K562 (cell line): ENCODE data around the gene CSRNP2. TPM values are rescaled to one million over a fixed set of nuclear protein-coding genes. Genes with fewer than 3 reads are reported as not detected.

Experiments
- FUS ChIP-seq: fragments of 200-400 bp; formaldehyde crosslinking; optimal IDR thresholded peaks from 2 replicates; pipeline ENCODE3; 2017; ENCODE audit warnings: low read depth, low read length
- JUN ChIP-seq, 2 experiments: sonication (generic) in 1 of 2; formaldehyde crosslinking in 1 of 2; IDR thresholded peaks; 2 replicates each; pipeline versions ENCODE4 v1.6.1 to v1.8.0; 2012 to 2022; ENCODE audit warnings: borderline replicate concordance in 2 of 2, mild to moderate bottlenecking in 2 of 2, improper control_type of control experiment in 1 of 2, low read depth in 1 of 2, low read length in 1 of 2, missing genetic modification reagents in 1 of 2
- KDM5B ChIP-seq: fragments of 200-600 bp; sonication (generic); IDR thresholded peaks from 2 replicates; pipeline ENCODE4 v1.6.1; 2012; ENCODE audit warnings: low read depth, mild to moderate bottlenecking, moderate library complexity, low read length, control low read depth, inconsistent platforms; ENCODE audit not compliant: insufficient replicate concordance
- PML ChIP-seq: IDR thresholded peaks from 2 replicates; pipeline ENCODE4 v1.6.1; 2012; ENCODE audit warnings: low read length, inconsistent platforms
- SRSF1 ChIP-seq: fragments of 200-400 bp; formaldehyde crosslinking; IDR thresholded peaks from 2 replicates; pipeline ENCODE4 v1.6.1; 2017; ENCODE audit warnings: mild to moderate bottlenecking, low read depth, low read length, moderate library complexity
- TCF3 ChIP-seq: sonication (generic); formaldehyde crosslinking; IDR thresholded peaks from 2 replicates; pipeline ENCODE4 v1.4.0; 2020; ENCODE audit warnings: mild to moderate bottlenecking, missing genetic modification reagents
- ZNF146 ChIP-seq: IDR thresholded peaks from one replicate; pipeline ENCODE4 v1.6.1; 2018; ENCODE audit warnings: missing compliant biosample characterization; ENCODE audit not compliant: unreplicated experiment
- ZNF263 ChIP-seq: sonication (generic); formaldehyde crosslinking; IDR thresholded peaks from 2 replicates; pipeline ENCODE4 v1.8.0; 2022; ENCODE audit warnings: mild to moderate bottlenecking, missing genetic modification reagents, borderline replicate concordance
- ZNF707 ChIP-seq: fragments of 250-450 bp; sonication (Bioruptor Pico); conservative IDR thresholded peaks from 2 replicates; pipeline ENCODE4 v1.8.0; 2022; ENCODE audit warnings: inconsistent platforms, mild to moderate bottlenecking, moderate library complexity
- polyA plus RNA-seq, 8 experiments: library from polyadenylated mRNA; depleted of rRNA in 4 of 8; stranded (reverse) in 5 of 8; unstranded in 3 of 8; fragments of >200 nt; fragmentation: Nextera tagmentation in 2 of 8; fragmentation: Illumina TruSeq in 1 of 8; extraction: Ambion mirVana in 2 of 8; extraction: Trizol in 1 of 8; gene quantifications; 2 replicates each; pipeline versions ENCODE4 v1.2.1 to v1.2.3, GENCODE V29; 2011 to 2014; ENCODE audit warnings: inconsistent platforms in 1 of 8, missing spikeins in 1 of 8
- total RNA-seq, 7 experiments: library from RNA; depleted of rRNA in 6 of 7; stranded (reverse); fragments of >200 nt in 6 of 7; fragmentation: Illumina TruSeq in 2 of 7; extraction: Trizol in 2 of 7; gene quantifications; 2 replicates each; pipeline versions ENCODE4 v1.2.1 to v1.2.3, GENCODE V29; 2011 to 2021; ENCODE audit warnings: low replicate concordance in 1 of 7
- TF ChIP-seq, protein P1 (sequence below), 2 experiments: fragments of 450-650 bp in 1 of 2; sonication (generic) in 1 of 2; formaldehyde crosslinking in 1 of 2; IDR thresholded peaks in 1 of 2; conservative IDR thresholded peaks in 1 of 2; 2 replicates each; pipeline versions ENCODE4 v1.6.1 to v1.8.1; 2016 to 2023; ENCODE audit warnings: mild to moderate bottlenecking in 2 of 2, moderate library complexity in 2 of 2, inconsistent platforms in 1 of 2, missing genetic modification reagents in 1 of 2
- TF ChIP-seq, protein P2 (sequence below): sonication (generic); formaldehyde crosslinking; IDR thresholded peaks from 2 replicates; pipeline ENCODE4 v1.8.0; 2022; ENCODE audit warnings: mild to moderate bottlenecking, missing genetic modification reagents, borderline replicate concordance
- TF ChIP-seq, protein P3 (sequence below): fragments of 450-650 bp; formaldehyde crosslinking; IDR thresholded peaks from 2 replicates; pipeline ENCODE4 v1.4.0; 2020; ENCODE audit warnings: mild to moderate bottlenecking, mixed read lengths
- TF ChIP-seq, protein P4 (sequence below), 2 experiments: fragments of 450-650 bp; IDR thresholded peaks; 2 replicates each; pipeline ENCODE4 v1.6.1; 2016; ENCODE audit warnings: mild to moderate bottlenecking in 2 of 2, borderline replicate concordance in 1 of 2, low read depth in 1 of 2, moderate library complexity in 1 of 2

CSRNP2 gene
- total and polyA plus RNA-seq, 9 of the 15 experiments (the other 6 are each of a cell fraction or from before 2014, with no cell fraction given) = 1.6 to 13.9 (median 5.9) TPM

DNA sequence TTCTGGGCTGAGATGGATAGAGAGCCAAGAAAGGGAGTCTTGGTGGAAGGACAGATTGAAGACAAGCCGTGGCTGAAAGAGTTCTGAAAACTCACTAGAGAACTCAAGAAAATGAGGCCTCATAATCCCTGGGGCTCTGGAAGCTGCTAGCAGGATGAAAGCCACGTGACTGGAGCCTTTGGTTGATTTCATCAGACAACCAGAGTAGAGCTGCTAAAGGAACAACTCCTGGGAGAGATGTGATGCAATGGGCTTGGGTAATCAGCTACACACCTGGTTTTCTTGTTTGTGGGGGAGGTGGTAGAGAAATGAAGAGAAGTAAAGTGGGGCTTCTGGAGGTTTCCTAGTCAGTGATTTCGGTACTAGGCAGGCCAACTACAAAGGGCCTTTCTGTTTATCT is 13.4 kb downstream of the CSRNP2 start (continued):
- TF ChIP-seq, protein P1, sequence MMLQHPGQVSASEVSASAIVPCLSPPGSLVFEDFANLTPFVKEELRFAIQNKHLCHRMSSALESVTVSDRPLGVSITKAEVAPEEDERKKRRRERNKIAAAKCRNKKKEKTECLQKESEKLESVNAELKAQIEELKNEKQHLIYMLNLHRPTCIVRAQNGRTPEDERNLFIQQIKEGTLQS (IDR thresholded peaks at IDR 0.05) = peak; percentile 90
- TF ChIP-seq, protein P1 (CRISPR knock-in tag; conservative IDR thresholded peaks at IDR 0.05) = no peak
- TF ChIP-seq ZNF146 (CRISPR knock-in tag) (no peak), TCF3 (CRISPR knock-in tag) (peak; percentile 40; the same call in 1 of the 2 replicates), ZNF263 (CRISPR knock-in tag) (no peak), ZNF707 (CRISPR knock-in tag) (no peak), PML (no peak), SRSF1 (no peak), KDM5B (no peak), FUS (no peak), JUN (IDR thresholded peaks at IDR 0.05; ENCODE audit: borderline replicate concordance, low read depth, low read length) (0 out of 2 replicates have a peak, but pooled peaks have one; percentile 9), JUN (CRISPR knock-in tag; IDR thresholded peaks at IDR 0.05; ENCODE audit: borderline replicate concordance) (no peak)
- TF ChIP-seq, protein P2, sequence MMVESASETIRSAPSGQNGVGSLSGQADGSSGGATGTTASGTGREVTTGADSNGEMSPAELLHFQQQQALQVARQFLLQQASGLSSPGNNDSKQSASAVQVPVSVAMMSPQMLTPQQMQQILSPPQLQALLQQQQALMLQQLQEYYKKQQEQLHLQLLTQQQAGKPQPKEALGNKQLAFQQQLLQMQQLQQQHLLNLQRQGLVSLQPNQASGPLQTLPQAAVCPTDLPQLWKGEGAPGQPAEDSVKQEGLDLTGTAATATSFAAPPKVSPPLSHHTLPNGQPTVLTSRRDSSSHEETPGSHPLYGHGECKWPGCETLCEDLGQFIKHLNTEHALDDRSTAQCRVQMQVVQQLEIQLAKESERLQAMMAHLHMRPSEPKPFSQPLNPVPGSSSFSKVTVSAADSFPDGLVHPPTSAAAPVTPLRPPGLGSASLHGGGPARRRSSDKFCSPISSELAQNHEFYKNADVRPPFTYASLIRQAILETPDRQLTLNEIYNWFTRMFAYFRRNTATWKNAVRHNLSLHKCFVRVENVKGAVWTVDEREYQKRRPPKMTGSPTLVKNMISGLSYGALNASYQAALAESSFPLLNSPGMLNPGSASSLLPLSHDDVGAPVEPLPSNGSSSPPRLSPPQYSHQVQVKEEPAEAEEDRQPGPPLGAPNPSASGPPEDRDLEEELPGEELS (CRISPR knock-in tag) = no peak
- TF ChIP-seq, protein P3, sequence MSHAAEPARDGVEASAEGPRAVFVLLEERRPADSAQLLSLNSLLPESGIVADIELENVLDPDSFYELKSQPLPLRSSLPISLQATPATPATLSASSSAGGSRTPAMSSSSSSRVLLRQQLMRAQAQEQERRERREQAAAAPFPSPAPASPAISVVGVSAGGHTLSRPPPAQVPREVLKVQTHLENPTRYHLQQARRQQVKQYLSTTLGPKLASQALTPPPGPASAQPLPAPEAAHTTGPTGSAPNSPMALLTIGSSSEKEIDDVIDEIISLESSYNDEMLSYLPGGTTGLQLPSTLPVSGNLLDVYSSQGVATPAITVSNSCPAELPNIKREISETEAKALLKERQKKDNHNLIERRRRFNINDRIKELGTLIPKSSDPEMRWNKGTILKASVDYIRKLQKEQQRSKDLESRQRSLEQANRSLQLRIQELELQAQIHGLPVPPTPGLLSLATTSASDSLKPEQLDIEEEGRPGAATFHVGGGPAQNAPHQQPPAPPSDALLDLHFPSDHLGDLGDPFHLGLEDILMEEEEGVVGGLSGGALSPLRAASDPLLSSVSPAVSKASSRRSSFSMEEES (CRISPR knock-in tag) = peak; percentile 83
- TF ChIP-seq, protein P4, sequence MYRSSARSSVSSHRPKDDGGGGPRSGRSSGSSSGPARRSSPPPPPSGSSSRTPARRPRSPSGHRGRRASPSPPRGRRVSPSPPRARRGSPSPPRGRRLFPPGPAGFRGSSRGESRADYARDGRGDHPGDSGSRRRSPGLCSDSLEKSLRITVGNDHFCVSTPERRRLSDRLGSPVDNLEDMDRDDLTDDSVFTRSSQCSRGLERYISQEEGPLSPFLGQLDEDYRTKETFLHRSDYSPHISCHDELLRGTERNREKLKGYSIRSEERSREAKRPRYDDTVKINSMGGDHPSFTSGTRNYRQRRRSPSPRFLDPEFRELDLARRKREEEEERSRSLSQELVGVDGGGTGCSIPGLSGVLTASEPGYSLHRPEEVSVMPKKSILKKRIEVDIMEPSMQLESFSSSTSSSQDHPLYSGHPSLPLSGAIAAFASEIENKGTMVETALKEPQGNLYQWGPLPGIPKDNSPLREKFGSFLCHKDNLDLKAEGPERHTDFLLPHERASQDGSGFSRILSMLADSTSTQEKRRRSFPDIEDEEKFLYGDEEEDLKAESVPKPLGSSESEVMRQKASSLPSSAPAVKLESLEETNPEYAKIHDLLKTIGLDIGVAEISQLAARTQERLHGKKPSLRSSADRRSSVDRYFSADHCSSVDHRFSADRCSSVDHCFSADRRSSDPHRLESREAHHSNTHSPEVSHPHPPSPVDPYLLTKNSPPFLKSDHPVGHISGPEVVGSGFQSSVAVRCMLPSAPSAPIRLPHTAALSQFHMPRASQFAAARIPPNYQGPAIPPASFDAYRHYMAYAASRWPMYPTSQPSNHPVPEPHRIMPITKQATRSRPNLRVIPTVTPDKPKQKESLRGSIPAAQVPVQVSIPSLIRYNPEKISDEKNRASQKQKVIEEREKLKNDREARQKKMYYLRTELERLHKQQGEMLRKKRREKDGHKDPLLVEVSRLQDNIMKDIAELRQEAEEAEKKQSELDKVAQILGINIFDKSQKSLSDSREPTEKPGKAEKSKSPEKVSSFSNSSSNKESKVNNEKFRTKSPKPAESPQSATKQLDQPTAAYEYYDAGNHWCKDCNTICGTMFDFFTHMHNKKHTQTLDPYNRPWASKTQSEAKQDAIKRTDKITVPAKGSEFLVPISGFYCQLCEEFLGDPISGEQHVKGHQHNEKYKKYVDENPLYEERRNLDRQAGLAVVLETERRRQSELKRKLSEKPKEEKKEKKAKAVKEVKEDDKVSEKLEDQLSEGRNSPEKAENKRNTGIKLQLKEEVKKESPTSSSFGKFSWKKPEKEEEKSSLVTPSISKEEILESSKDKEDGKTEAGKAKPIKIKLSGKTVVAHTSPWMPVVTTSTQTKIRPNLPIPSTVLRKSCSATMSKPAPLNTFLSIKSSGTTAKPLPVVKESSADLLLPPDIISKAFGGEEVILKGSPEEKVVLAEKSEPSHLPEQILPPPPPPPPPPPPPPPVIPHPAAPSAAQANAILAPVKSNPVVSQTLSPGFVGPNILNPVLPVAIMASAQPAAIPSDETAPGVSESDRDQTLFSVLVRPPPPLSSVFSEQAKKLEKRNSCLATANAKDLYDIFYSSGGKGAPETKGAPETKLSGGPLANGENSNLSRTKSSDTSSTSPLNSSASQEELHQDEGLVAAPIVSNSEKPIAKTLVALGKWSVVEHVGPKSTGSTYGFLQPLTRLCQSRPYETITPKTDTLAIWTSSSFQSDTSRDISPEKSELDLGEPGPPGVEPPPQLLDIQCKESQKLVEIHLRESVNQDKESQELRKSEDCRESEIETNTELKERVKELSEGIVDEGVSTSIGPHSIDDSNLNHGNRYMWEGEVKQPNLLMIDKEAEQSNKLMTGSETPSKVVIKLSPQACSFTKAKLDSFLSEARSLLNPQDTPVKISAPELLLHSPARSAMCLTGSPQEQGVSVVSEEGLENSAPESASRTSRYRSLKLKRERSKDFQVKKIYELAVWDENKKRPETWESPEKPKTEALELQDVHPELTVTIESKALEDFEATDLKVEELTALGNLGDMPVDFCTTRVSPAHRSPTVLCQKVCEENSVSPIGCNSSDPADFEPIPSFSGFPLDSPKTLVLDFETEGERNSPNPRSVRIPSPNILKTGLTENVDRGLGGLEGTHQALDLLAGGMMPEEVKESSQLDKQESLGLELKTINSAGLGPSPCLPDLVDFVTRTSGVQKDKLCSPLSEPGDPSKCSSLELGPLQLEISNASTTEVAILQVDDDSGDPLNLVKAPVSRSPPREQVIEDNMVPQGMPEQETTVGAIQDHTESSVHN (IDR thresholded peaks at IDR 0.05; ENCODE audit: borderline replicate concordance in 1 of 2, low read depth in 1 of 2) = peak in 1 of 2 experiments; percentile 57; a peak in 1 of 4 replicates
